H9 (cell line): ENCODE results near the gene PTK6. TPM values are rescaled to one million over a fixed set of nuclear protein-coding genes. Genes with fewer than 3 reads are reported as not detected.
"Not testable (repeated sequence)": the region's sequence is repeated elsewhere in the genome, so short reads cannot be mapped to it uniquely, and the experiment has no call there.

Experiments
- DNase-seq: peaks from one replicate; pipeline ENCODE4 v3.0.0-alpha.2; 2017
- H2AFZ ChIP-seq: one replicate; pipeline ENCODE4 v1.6.1; 2013; ENCODE audit warnings: mild to moderate bottlenecking, low read length, control low read depth, moderate library complexity
- H2AK5ac ChIP-seq: 2 replicates; pipeline ENCODE4 v1.6.1; 2013; ENCODE audit warnings: low read length, control low read depth, mixed read lengths; ENCODE audit not compliant: insufficient read length
- H2BK120ac ChIP-seq: one replicate; pipeline ENCODE4 v1.6.1; 2013; ENCODE audit warnings: low read depth, mild to moderate bottlenecking, low read length, control low read depth, inconsistent platforms; ENCODE audit not compliant: poor library complexity, severe bottlenecking
- H2BK12ac ChIP-seq: 2 replicates; pipeline ENCODE4 v1.6.1; 2013; ENCODE audit warnings: low read length, control low read depth, mixed read lengths, low read depth; ENCODE audit not compliant: insufficient read length
- H2BK15ac ChIP-seq: 2 replicates; pipeline ENCODE4 v1.6.1; 2013; ENCODE audit warnings: low read depth, low read length, control low read depth
- H2BK20ac ChIP-seq: one replicate; pipeline ENCODE4 v1.6.1; 2013; ENCODE audit warnings: low read depth, mild to moderate bottlenecking, low read length, control low read depth, inconsistent platforms; ENCODE audit not compliant: poor library complexity, severe bottlenecking
- H2BK5ac ChIP-seq: 2 replicates; pipeline ENCODE4 v1.6.1; 2013; ENCODE audit warnings: low read length, control low read depth, mixed read lengths; ENCODE audit not compliant: insufficient read length
- H3K14ac ChIP-seq: 2 replicates; pipeline ENCODE4 v1.6.1; 2013; ENCODE audit warnings: low read length, control low read depth; ENCODE audit not compliant: insufficient read depth
- H3K18ac ChIP-seq: 2 replicates; pipeline ENCODE4 v1.6.1; 2013; ENCODE audit warnings: low read depth, mild to moderate bottlenecking, mixed read lengths, low read length, control low read depth; ENCODE audit not compliant: insufficient read length
- H3K23ac ChIP-seq: 2 replicates; pipeline ENCODE4 v1.6.1; 2013; ENCODE audit warnings: low read length, control low read depth, mixed read lengths, low read depth; ENCODE audit not compliant: insufficient read length
- H3K23me2 ChIP-seq: 2 replicates; pipeline ENCODE4 v1.6.1; 2013; ENCODE audit warnings: low read depth, mild to moderate bottlenecking, mixed read lengths, low read length, control low read depth; ENCODE audit not compliant: insufficient read length, poor library complexity, severe bottlenecking
- H3K27ac ChIP-seq: 2 replicates; pipeline ENCODE4 v1.5.1; 2013; ENCODE audit warnings: low read length, control low read depth, mixed read lengths, low read depth; ENCODE audit not compliant: insufficient read length
- H3K27me3 ChIP-seq: 2 replicates; pipeline ENCODE4 v1.6.1; 2013; ENCODE audit warnings: low read length, control low read depth, inconsistent platforms; ENCODE audit not compliant: insufficient read depth
- H3K4ac ChIP-seq: 2 replicates; pipeline ENCODE4 v1.6.1; 2013; ENCODE audit warnings: low read depth, mild to moderate bottlenecking, control low read depth, inconsistent platforms, low read length, moderate library complexity
- H3K4me1 ChIP-seq: 2 replicates; pipeline ENCODE4 v1.6.1; 2013; ENCODE audit warnings: low read length, control low read depth, inconsistent platforms; ENCODE audit not compliant: insufficient read depth
- H3K4me2 ChIP-seq: 2 replicates; pipeline ENCODE4 v1.6.1; 2013; ENCODE audit warnings: low read length, control low read depth, mixed read lengths; ENCODE audit not compliant: insufficient read length, insufficient read depth
- H3K56ac ChIP-seq: 2 replicates; pipeline ENCODE4 v1.6.1; 2013; ENCODE audit warnings: low read depth, mild to moderate bottlenecking, mixed read lengths, low read length, control low read depth; ENCODE audit not compliant: insufficient read length
- H3K79me1 ChIP-seq: 2 replicates; pipeline ENCODE4 v1.6.1; 2013; ENCODE audit warnings: low read depth, mild to moderate bottlenecking, moderate library complexity, low read length, control low read depth, inconsistent platforms; ENCODE audit not compliant: insufficient read depth, poor library complexity, severe bottlenecking
- H3K79me2 ChIP-seq: 2 replicates; pipeline ENCODE4 v1.6.1; 2013; ENCODE audit warnings: low read length, control low read depth, inconsistent platforms; ENCODE audit not compliant: insufficient read depth
- H3K9ac ChIP-seq: 2 replicates; pipeline ENCODE4 v1.6.1; 2013; ENCODE audit warnings: low read length, control low read depth, mixed read lengths; ENCODE audit not compliant: insufficient read length; ENCODE audit errors: extremely low read depth
- H3K9me3 ChIP-seq: one replicate; pipeline ENCODE4 v1.6.1; 2013; ENCODE audit warnings: low read depth, low read length, inconsistent platforms; ENCODE audit not compliant: control insufficient read depth
- H3T11ph ChIP-seq: one replicate; pipeline ENCODE4 v1.6.1; 2013; ENCODE audit warnings: mild to moderate bottlenecking, low read length, control low read depth, inconsistent platforms
- H4K20me1 ChIP-seq: one replicate; pipeline ENCODE4 v1.6.1; 2013; ENCODE audit not compliant: control insufficient read depth, insufficient read length, insufficient read depth
- H4K5ac ChIP-seq: 2 replicates; pipeline ENCODE4 v1.6.1; 2013; ENCODE audit warnings: low read depth, mild to moderate bottlenecking, mixed read lengths, low read length, control low read depth; ENCODE audit not compliant: insufficient read length
- H4K8ac ChIP-seq: replicated peaks from 2 replicates; pipeline ENCODE4 v1.6.1; 2013; ENCODE audit warnings: low read length, control low read depth, mixed read lengths, low read depth; ENCODE audit not compliant: insufficient read length
- H4K91ac ChIP-seq: 2 replicates; pipeline ENCODE4 v1.6.1; 2013; ENCODE audit warnings: low read depth, mild to moderate bottlenecking, moderate library complexity, mixed read lengths, low read length, control low read depth; ENCODE audit not compliant: insufficient read length
- H3K27ac Mint-ChIP-seq, 3 experiments: 2 replicates in 2 of 3; 3 replicates in 1 of 3; pipeline ENCODE4 v1.8.0; 2020 to 2021; ENCODE audit warnings: mixed read lengths in 3 of 3, mild to moderate bottlenecking in 1 of 3, moderate library complexity in 1 of 3
- H3K27me3 Mint-ChIP-seq: 2 replicates; pipeline ENCODE4 v1.8.0; 2021; ENCODE audit warnings: low read depth, mild to moderate bottlenecking, moderate library complexity, mixed read lengths
- H3K36me3 Mint-ChIP-seq, 3 experiments: 2 replicates in 2 of 3; 3 replicates in 1 of 3; pipeline ENCODE4 v1.8.0; 2020 to 2021; ENCODE audit warnings: low read depth in 3 of 3, mixed read lengths in 3 of 3; ENCODE audit not compliant: insufficient read depth in 1 of 3
- H3K4me1 Mint-ChIP-seq, 2 experiments: 2 replicates each; pipeline ENCODE4 v1.8.0; 2020; ENCODE audit warnings: mixed read lengths in 2 of 2
- H3K4me3 Mint-ChIP-seq, 2 experiments: 2 replicates in 1 of 2; 3 replicates in 1 of 2; pipeline ENCODE4 v1.8.0; 2020 to 2021; ENCODE audit warnings: mild to moderate bottlenecking in 2 of 2, mixed read lengths in 2 of 2, moderate library complexity in 1 of 2
- H3K9me3 Mint-ChIP-seq, 2 experiments: 2 replicates in 1 of 2; 3 replicates in 1 of 2; pipeline ENCODE4 v1.8.0; 2020; ENCODE audit warnings: mild to moderate bottlenecking in 2 of 2, mixed read lengths in 2 of 2, moderate library complexity in 1 of 2
- CTCF ChIP-seq: fragments of 200-600 bp; sonication (generic); conservative IDR thresholded peaks from 3 replicates; pipeline ENCODE4 v1.8.0; 2021; ENCODE audit warnings: antibody characterized with exemption, mild to moderate bottlenecking
- WGBS: extraction: QIAGEN DNeasy Blood & Tissue Kit; methylation state at CpG from one replicate; pipeline ENCODE4 v1.1.7; 2013; ENCODE audit warnings: missing lambda C conversion rate, low lambda C conversion rate, mixed read lengths; ENCODE audit not compliant: insufficient read length; ENCODE audit errors: extremely low coverage; 5-methylcytosine and 5-hydroxymethylcytosine counted together
- total RNA-seq: library from RNA; stranded (reverse); gene quantifications from 2 replicates; pipeline ENCODE4 v1.2.1, GENCODE V29; 2021

The PTK6 gene
- total RNA-seq, 1 experiment from 2014 or later, result 0.46 TPM

- peaks cover 23 to 46% of the 10 kb centered on the region in 2 experiments for H3K4me1 Mint-ChIP-seq
Measured at GRCh38 chr20:63481503-63481902, 55.7 kb downstream of the PTK6 start.

GRCh38 chr20:63479695-63480419, 57.3 kb downstream of the PTK6 start:
- H3K56ac ChIP-seq, H3K23ac ChIP-seq, H3K23me2 ChIP-seq, H3K79me2 ChIP-seq, H2BK120ac ChIP-seq, H2AFZ ChIP-seq, H3K36me3 Mint-ChIP-seq, DNase-seq, H3K9me3 ChIP-seq, H3K27me3 ChIP-seq, H4K8ac ChIP-seq, H2AK5ac ChIP-seq, H2BK15ac ChIP-seq, H3K14ac ChIP-seq, H3T11ph ChIP-seq, H4K91ac ChIP-seq, H3K9me3 Mint-ChIP-seq, H3K4me2 ChIP-seq, H2BK12ac ChIP-seq, H3K27ac ChIP-seq, H4K20me1 ChIP-seq, H3K4me1 ChIP-seq, H2BK20ac ChIP-seq, H3K18ac ChIP-seq, H3K9ac ChIP-seq, H2BK5ac ChIP-seq, H3K4ac ChIP-seq, H3K79me1 ChIP-seq, H3K27ac Mint-ChIP-seq, H4K5ac ChIP-seq: not testable (repeated sequence)
- peaks cover 23 to 48% of the 10 kb centered on the region in 2 experiments for H3K4me1 Mint-ChIP-seq
- H3K4me3 Mint-ChIP-seq, result peak overlapping the region in 1 of 2 experiments; percentile 47; a peak in 1 of 5 replicates
- WGBS, result no CpG with 5 or more reads among the region's 32 CpGs
- peaks cover 26% of the 10 kb centered on the region for H3K27me3 Mint-ChIP-seq

More at GRCh38 chr20:63481503-63481902, 55.7 kb downstream of the PTK6 start:
- no peak overlapping the region for H3K9ac ChIP-seq
- H3T11ph ChIP-seq, result no peak overlapping the region
- H3K14ac ChIP-seq, result no peak overlapping the region; the same call in 1 of the 2 replicates
- no peak overlapping the region for H2BK120ac ChIP-seq
- H3K4me1 ChIP-seq, result no peaks in the 10 kb centered on the region
- H3K79me2 ChIP-seq, result no peaks in the 10 kb centered on the region
- no peak overlapping the region for H4K8ac ChIP-seq
- H3K27ac ChIP-seq, result no peak overlapping the region
- WGBS, result no CpG with 5 or more reads among the region's 12 CpGs
- Mint-ChIP-seq H3K36me3 (peaks cover 0 to 4% (median 2%) of the 10 kb centered on the region in 3 experiments; a peak in 4 of 7 replicates), H3K27ac (no peak overlapping the region), H3K4me3 (peak overlapping the region in 1 of 2 experiments; percentile 20; a peak in 2 of 5 replicates), H3K27me3 (peaks cover 20% of the 10 kb centered on the region), H3K9me3 (peaks cover 3% of the 10 kb centered on the region in 2 experiments; a peak in 3 of 5 replicates)
- H3K56ac ChIP-seq, result no peak overlapping the region
- TF ChIP-seq CTCF, result no peak
- DNase-seq, result no peak
- H3K23me2 ChIP-seq, result no peaks in the 10 kb centered on the region
- H3K4ac ChIP-seq, result no peak overlapping the region
- no peaks in the 10 kb centered on the region for H3K27me3 ChIP-seq
- no peak overlapping the region for H4K5ac ChIP-seq
- H3K9me3 ChIP-seq, result no peaks in the 10 kb centered on the region
- H4K20me1 ChIP-seq, result no peaks in the 10 kb centered on the region
- H2BK5ac ChIP-seq, result no peak overlapping the region
- H2BK12ac ChIP-seq, result no peak overlapping the region
- H3K23ac ChIP-seq, result no peak overlapping the region
- no peak overlapping the region for H3K18ac ChIP-seq
- H3K79me1 ChIP-seq, result no peaks in the 10 kb centered on the region
- no peak overlapping the region for H4K91ac ChIP-seq
- H2BK20ac ChIP-seq, result no peak overlapping the region
- no peak overlapping the region for H2BK15ac ChIP-seq
- no peak overlapping the region for H2AFZ ChIP-seq
- no peak overlapping the region for H3K4me2 ChIP-seq
- no peak overlapping the region for H2AK5ac ChIP-seq
